Activated CD8-positive, alpha-beta T cell treated with anti-CD3 and anti-CD28 coated beads for 36 hours (primary cell): Measurements from ENCODE around the gene SMTN. TPM values are rescaled to one million over a fixed set of nuclear protein-coding genes. Genes with fewer than 3 reads are reported as not detected.

Source experiments
- ATAC-seq: fragments of 200-7000 bp; cut with Tn5 transposase; one replicate; pipeline ENCODE4 v1.10.0; 2021; ENCODE audit warnings: mild to moderate bottlenecking, moderate library complexity
- CTCF ChIA-PET: fragments of 350-600 bp; sonication (Branson Sonifier 250); formaldehyde crosslinking; loops from one replicate; lab custom pipeline; 2021; ENCODE audit warnings: antibody characterized with exemption; lab: Charles Lee
- POLR2A ChIA-PET: fragments of 350-600 bp; sonication (Branson Sonifier 250); formaldehyde crosslinking; loops from one replicate; lab custom pipeline; 2021; ENCODE audit warnings: antibody characterized with exemption; lab: Charles Lee
- DNase-seq: peaks from one replicate; pipeline ENCODE4 v3.0.0-alpha.2; 2020
- H3K27ac Mint-ChIP-seq: one replicate; pipeline ENCODE4 v1.8.0; 2021; ENCODE audit warnings: mild to moderate bottlenecking, mixed read lengths
- H3K27me3 Mint-ChIP-seq: one replicate; pipeline ENCODE4 v1.8.0; 2021; ENCODE audit warnings: mixed read lengths
- H3K36me3 Mint-ChIP-seq: one replicate; pipeline ENCODE4 v1.8.0; 2021; ENCODE audit warnings: low read depth, mixed read lengths
- H3K4me1 Mint-ChIP-seq: one replicate; pipeline ENCODE4 v1.8.0; 2021; ENCODE audit warnings: low read depth, mixed read lengths
- H3K4me3 Mint-ChIP-seq: one replicate; pipeline ENCODE4 v1.8.0; 2021; ENCODE audit warnings: mild to moderate bottlenecking, moderate library complexity, mixed read lengths
- H3K9me3 Mint-ChIP-seq: one replicate; pipeline ENCODE4 v1.8.0; 2021; ENCODE audit warnings: mixed read lengths
- intact Hi-C: fragments of 100-400 bp; cut with micrococcal nuclease; formaldehyde crosslinking; loops from one replicate; pipeline ENCODE4 v1.10.0; 2022
- total RNA-seq, 2 experiments: library from RNA; stranded (reverse); gene quantifications; one replicate each; pipeline ENCODE4 v1.2.3, GENCODE V29; 2021
- TF ChIP-seq, protein P1 (sequence below): fragments of 200-600 bp; IDR thresholded peaks from one replicate; pipeline ENCODE4 v1.8.0; 2022; ENCODE audit warnings: antibody characterized with exemption, mild to moderate bottlenecking

Gene SMTN
- total RNA-seq, 2 experiments from 2014 or later: 32.0 to 36.3 TPM

DNA sequence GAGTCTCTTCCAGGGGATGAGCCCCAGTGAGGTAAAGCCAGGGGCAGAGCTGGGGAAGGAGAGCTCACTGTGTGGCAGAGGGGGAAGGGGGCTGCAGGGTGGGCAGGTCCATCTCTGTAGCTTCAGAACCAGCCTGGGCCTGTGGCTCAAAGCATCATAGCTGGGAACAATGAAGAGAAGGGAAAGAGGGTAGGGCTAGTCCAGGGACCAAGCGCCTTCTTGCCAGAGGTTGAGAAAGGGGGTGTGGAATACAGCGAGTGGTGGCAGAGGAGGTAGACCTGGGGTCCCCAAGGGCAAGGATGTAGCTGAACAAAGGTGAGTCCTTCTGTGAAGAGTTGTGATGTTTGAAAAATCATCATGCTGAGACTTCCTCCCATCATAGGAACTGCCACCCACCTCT lies 60.4 kb downstream of the SMTN start:
- CTCF ChIA-PET: no interaction called here
- no peak for DNase-seq
- POLR2A ChIA-PET: no interaction called here
- peaks cover 9% of the 10 kb centered on the region for H3K9me3 Mint-ChIP-seq
- H3K27me3 Mint-ChIP-seq: no peaks in the 10 kb centered on the region
- H3K4me1 Mint-ChIP-seq: no peaks in the 10 kb centered on the region
- no peak for ATAC-seq
- H3K36me3 Mint-ChIP-seq: no peaks in the 10 kb centered on the region
- intact Hi-C loops: no loop called here
- TF ChIP-seq, protein P1, sequence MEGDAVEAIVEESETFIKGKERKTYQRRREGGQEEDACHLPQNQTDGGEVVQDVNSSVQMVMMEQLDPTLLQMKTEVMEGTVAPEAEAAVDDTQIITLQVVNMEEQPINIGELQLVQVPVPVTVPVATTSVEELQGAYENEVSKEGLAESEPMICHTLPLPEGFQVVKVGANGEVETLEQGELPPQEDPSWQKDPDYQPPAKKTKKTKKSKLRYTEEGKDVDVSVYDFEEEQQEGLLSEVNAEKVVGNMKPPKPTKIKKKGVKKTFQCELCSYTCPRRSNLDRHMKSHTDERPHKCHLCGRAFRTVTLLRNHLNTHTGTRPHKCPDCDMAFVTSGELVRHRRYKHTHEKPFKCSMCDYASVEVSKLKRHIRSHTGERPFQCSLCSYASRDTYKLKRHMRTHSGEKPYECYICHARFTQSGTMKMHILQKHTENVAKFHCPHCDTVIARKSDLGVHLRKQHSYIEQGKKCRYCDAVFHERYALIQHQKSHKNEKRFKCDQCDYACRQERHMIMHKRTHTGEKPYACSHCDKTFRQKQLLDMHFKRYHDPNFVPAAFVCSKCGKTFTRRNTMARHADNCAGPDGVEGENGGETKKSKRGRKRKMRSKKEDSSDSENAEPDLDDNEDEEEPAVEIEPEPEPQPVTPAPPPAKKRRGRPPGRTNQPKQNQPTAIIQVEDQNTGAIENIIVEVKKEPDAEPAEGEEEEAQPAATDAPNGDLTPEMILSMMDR: no peak
- no peak overlapping the region for H3K4me3 Mint-ChIP-seq
- no peak overlapping the region for H3K27ac Mint-ChIP-seq

DNA sequence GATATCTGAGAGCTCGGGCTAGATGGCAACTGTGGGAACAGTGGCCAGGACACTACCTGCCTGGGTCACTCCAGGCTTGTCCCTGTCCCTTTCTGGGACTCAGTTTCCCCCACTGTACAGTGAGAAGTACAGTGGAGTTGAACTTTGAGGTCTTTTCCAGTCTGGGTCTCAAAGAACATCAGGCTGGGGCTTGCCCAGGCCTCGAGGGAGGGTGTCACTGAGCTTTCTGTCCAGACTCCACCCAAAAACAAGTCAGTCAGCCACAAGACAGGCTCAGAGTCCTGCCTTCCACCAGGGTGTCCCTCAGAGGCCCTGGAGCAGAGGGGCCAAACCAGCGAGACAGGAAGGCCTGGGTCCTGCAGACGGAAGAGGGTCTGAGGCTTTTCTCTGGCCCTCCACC lies 61.2 kb downstream of the SMTN start:
- intact Hi-C loops: no loop called here
- H3K9me3 Mint-ChIP-seq: peaks cover 13% of the 10 kb centered on the region
- no peaks in the 10 kb centered on the region for H3K4me1 Mint-ChIP-seq
- H3K36me3 Mint-ChIP-seq: no peaks in the 10 kb centered on the region
- H3K27me3 Mint-ChIP-seq: no peaks in the 10 kb centered on the region
- DNase-seq (no peak), ATAC-seq (no peak)
- CTCF ChIA-PET: no interaction called here
- TF ChIP-seq, protein P1: no peak
- POLR2A ChIA-PET: no interaction called here
- no peak overlapping the region for H3K27ac Mint-ChIP-seq
- H3K4me3 Mint-ChIP-seq: no peak overlapping the region

DNA sequence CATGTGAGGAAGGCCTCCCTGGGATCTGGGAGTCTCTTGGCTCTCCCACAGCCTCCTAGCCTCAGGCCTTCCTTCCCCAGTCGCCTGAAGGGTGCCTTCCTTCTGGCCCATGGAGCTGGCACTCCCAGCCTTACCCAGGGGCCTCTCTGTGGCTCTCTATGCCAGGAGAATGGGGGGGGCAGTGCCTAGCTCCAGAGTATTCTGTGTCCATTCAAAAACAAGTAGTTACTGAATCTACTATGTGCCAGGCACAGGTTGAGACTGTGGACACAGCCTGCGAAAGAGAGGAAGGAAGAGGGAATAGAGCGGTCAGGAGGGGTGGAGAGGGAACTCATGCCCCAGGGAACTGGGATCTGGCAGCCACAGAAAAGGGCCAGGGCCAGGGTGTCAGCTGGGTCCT lies 61.9 kb downstream of the SMTN start:
- no peak overlapping the region for H3K27ac Mint-ChIP-seq
- peaks cover 14% of the 10 kb centered on the region for H3K9me3 Mint-ChIP-seq
- ChIA-PET CTCF (no interaction called here), POLR2A (no interaction called here)
- H3K4me3 Mint-ChIP-seq: no peak overlapping the region
- ATAC-seq: no peak
- no peaks in the 10 kb centered on the region for H3K36me3 Mint-ChIP-seq
- DNase-seq: no peak
- H3K27me3 Mint-ChIP-seq: no peaks in the 10 kb centered on the region
- TF ChIP-seq, protein P1: no peak
- intact Hi-C loops: no loop called here
- H3K4me1 Mint-ChIP-seq: no peaks in the 10 kb centered on the region

DNA sequence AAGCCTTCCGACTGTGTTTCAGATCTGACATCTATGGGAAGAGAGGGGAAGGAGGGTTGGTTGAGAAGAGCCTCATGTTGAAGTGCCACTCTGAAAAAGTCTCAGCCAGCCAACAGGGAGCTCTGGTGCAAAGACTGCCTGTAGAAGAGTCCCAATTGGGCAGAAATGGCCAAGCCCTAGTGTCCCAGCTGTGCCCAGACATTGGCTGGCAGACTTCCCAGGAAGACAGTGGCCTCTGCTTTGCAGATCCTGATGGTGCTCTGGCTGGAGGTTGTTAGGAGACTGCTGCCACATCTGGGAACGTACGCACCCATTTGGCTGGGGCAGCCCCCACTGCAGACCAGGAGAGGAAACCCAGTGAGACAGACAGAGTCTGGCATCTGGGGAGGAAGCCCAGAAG lies 62.4 kb downstream of the SMTN start:
- no peak for ATAC-seq
- intact Hi-C loops: no loop called here
- CTCF ChIA-PET: interaction anchor here (1.3 kb wide), 1 partner anchor 35 kb away, joined by 4 read pairs; no protein-coding TSS in a partner anchor
- no peak for DNase-seq
- TF ChIP-seq, protein P1: no peak
- no peaks in the 10 kb centered on the region for H3K4me1 Mint-ChIP-seq
- H3K27ac Mint-ChIP-seq: no peak overlapping the region
- no peaks in the 10 kb centered on the region for H3K36me3 Mint-ChIP-seq
- no peak overlapping the region for H3K4me3 Mint-ChIP-seq
- H3K9me3 Mint-ChIP-seq: peaks cover 14% of the 10 kb centered on the region
- POLR2A ChIA-PET: no interaction called here
- no peaks in the 10 kb centered on the region for H3K27me3 Mint-ChIP-seq

DNA sequence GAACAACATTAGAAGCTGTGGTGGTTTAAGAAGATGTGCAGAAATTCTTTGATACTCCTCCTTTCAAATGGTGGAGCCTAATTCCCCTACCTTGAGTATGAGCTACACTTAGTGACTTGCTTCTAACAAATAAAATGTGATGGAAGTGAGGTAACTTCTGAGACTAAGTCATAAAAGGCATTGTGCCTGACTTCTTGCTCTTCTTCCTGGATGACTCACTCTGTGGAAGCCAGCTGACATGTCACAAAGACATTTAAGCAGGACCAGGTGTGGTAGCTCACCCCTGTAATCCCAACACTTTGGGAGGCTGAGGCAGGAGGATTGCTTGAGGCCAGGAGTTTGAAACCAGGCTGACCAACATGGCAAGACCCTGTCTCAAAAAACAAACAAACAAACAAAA lies 63.1 kb downstream of the SMTN start:
- no peaks in the 10 kb centered on the region for H3K4me1 Mint-ChIP-seq
- H3K4me3 Mint-ChIP-seq: no peak overlapping the region
- H3K27ac Mint-ChIP-seq: no peak overlapping the region
- DNase-seq (peak; percentile 13), ATAC-seq (peak; percentile 58)
- intact Hi-C loops: no loop called here
- H3K36me3 Mint-ChIP-seq: no peaks in the 10 kb centered on the region
- TF ChIP-seq, protein P1: no peak
- POLR2A ChIA-PET: interaction anchor here (1.2 kb wide), 1 partner anchor 16 kb away, joined by 6 read pairs; the partner anchor contains the start of gene RNF185
- H3K9me3 Mint-ChIP-seq: peaks cover 14% of the 10 kb centered on the region
- CTCF ChIA-PET: interaction anchor here (1.2 to 1.3 kb wide), 2 partner anchors 30 to 36 kb away, joined by 3 to 4 read pairs; no protein-coding TSS in a partner anchor
- H3K27me3 Mint-ChIP-seq: no peaks in the 10 kb centered on the region
